Right ventricle myocardium inferior (tissue), 1 donor: ENCODE results near the gene PHIP. TPM values are rescaled to one million over a fixed set of nuclear protein-coding genes. Genes with fewer than 3 reads are reported as not detected.

Source experiments
- ATAC-seq: fragments of 200-7000 bp; cut with Tn5 transposase; one replicate; pipeline ENCODE4 v1.9.1; 2020; ENCODE audit warnings: mild to moderate bottlenecking, moderate library complexity
- DNase-seq: peaks from one replicate; pipeline ENCODE4 v3.0.0; 2021; ENCODE audit errors: missing footprints
- intact Hi-C: fragments of 100-400 bp; cut with DNase I; formaldehyde crosslinking; loops from one replicate; pipeline ENCODE4 v1.11.0; 2022
- total RNA-seq: library from RNA; stranded (reverse); fragmentation: NEBNext Ultra II Directional; extraction: Animal tissue kit (Norgen Biotek cat#: 25700); gene quantifications from one replicate; pipeline ENCODE4 v1.2.1, GENCODE V29; 2021
- donor health status: DM: no; HTN: yes; CAD: no; lungs with severe emphysema.

The PHIP gene
- total RNA-seq, 1 donor from 2014 or later: 13.8 TPM

- ATAC-seq: no peak
- no peak for DNase-seq
- intact Hi-C loops: no loop called here
Measured at GRCh38 chr6:79031821-79032590, 46.0 kb downstream of the PHIP start.

GRCh38 chr6:79030511-79030910, 47.5 kb downstream of the PHIP start:
- no peak for ATAC-seq
- no peak for DNase-seq
- intact Hi-C loops: no loop called here

- ATAC-seq (no peak), DNase-seq (no peak)
- intact Hi-C loops: no loop called here
Measured at GRCh38 chr6:79030023-79030422, 48.0 kb downstream of the PHIP start.

- DNase-seq (no peak), ATAC-seq (no peak)
- intact Hi-C loops: no loop called here
Measured at GRCh38 chr6:79028641-79029314, 49.3 kb downstream of the PHIP start.

- intact Hi-C loops: no loop called here
- no peak for ATAC-seq
- no peak for DNase-seq
Measured at GRCh38 chr6:79011940-79012339, 66.1 kb downstream of the PHIP start.

- intact Hi-C loops: no loop called here
- ATAC-seq (no peak), DNase-seq (no peak)
Measured at GRCh38 chr6:79010422-79010821, 67.6 kb downstream of the PHIP start.

- intact Hi-C loops: no loop called here
- DNase-seq: no peak
- no peak for ATAC-seq
Measured at GRCh38 chr6:79009819-79010218, 68.2 kb downstream of the PHIP start.

GRCh38 chr6:79005497-79005896, 72.6 kb downstream of the PHIP start:
- intact Hi-C loops: no loop called here
- DNase-seq (no peak), ATAC-seq (no peak)

- ATAC-seq: no peak
- intact Hi-C loops: no loop called here
- DNase-seq: no peak
Measured at GRCh38 chr6:79005024-79005423, 73.0 kb downstream of the PHIP start.

- no peak for ATAC-seq
- intact Hi-C loops: no loop called here
Measured at GRCh38 chr6:79004239-79004638, 73.8 kb downstream of the PHIP start.

GRCh38 chr6:79001415-79001814, 76.6 kb downstream of the PHIP start:
- no peak for DNase-seq
- no peak for ATAC-seq
- intact Hi-C loops: no loop called here

More at GRCh38 chr6:79004239-79004638, 73.8 kb downstream of the PHIP start:
- no peak for DNase-seq

- intact Hi-C loops: no loop called here
Measured at GRCh38 chr6:78999737-79000136, 78.3 kb downstream of the PHIP start.

GRCh38 chr6:78995946-78996345, 82.1 kb downstream of the PHIP start:
- DNase-seq (no peak), ATAC-seq (no peak)
- intact Hi-C loops: no loop called here

More at GRCh38 chr6:78999737-79000136, 78.3 kb downstream of the PHIP start:
- no peak for DNase-seq
- ATAC-seq: no peak

- no peak for DNase-seq
- ATAC-seq: no peak
- intact Hi-C loops: no loop called here
Measured at GRCh38 chr6:78995346-78995745, 82.7 kb downstream of the PHIP start.

- DNase-seq (no peak), ATAC-seq (no peak)
- intact Hi-C loops: no loop called here
Measured at GRCh38 chr6:78993955-78994354, 84.1 kb downstream of the PHIP start.

GRCh38 chr6:78989191-78989590, 88.9 kb downstream of the PHIP start:
- no peak for ATAC-seq
- DNase-seq: no peak
- intact Hi-C loops: no loop called here

GRCh38 chr6:78986161-78986560, 91.9 kb downstream of the PHIP start:
- intact Hi-C loops: no loop called here
- ATAC-seq: no peak
- DNase-seq: no peak

- DNase-seq (no peak), ATAC-seq (peak; percentile 93)
- intact Hi-C loops: loop anchor here (5.0 kb wide), 1 partner anchor 47 kb away; no protein-coding TSS in a partner anchor
Measured at GRCh38 chr6:78984225-78984950, 93.7 kb downstream of the PHIP start.

- no peak for DNase-seq
- no peak for ATAC-seq
- intact Hi-C loops: no loop called here
Measured at GRCh38 chr6:78967191-78967590, 110.9 kb downstream of the PHIP start.

GRCh38 chr6:78966542-78966941, 111.5 kb downstream of the PHIP start:
- ATAC-seq (no peak), DNase-seq (no peak)
- intact Hi-C loops: no loop called here
